GM10248 (cell line): ENCODE results near the gene ACBD7.

ENCODE experiments used
- CTCF ChIA-PET: fragments of 300-600 bp; sonication (Branson Sonifier 250); formaldehyde crosslinking; extraction: SDS; loops from one replicate; lab custom pipeline; 2021; ENCODE audit warnings: antibody characterized with exemption; lab: Yijun Ruan, JAX
- POLR2A ChIA-PET: fragments of 350-650 bp; sonication (Branson Sonifier 250); formaldehyde crosslinking; extraction: SDS; loops from one replicate; lab custom pipeline; 2020; ENCODE audit warnings: antibody characterized with exemption; lab: Yijun Ruan, JAX
- DNase-seq: peaks from one replicate; pipeline ENCODE4 v3.0.0; 2012; ENCODE audit errors: extremely low spot score
- CTCF ChIP-seq: IDR thresholded peaks from 2 replicates; pipeline ENCODE4 v1.5.1; 2012; ENCODE audit warnings: mild to moderate bottlenecking, low read depth; ENCODE audit errors: extremely low read depth, missing control alignments, control extremely low read depth

ACBD7 gene

GRCh38 chr10:15075421-15075820 is 13.2 kb downstream of the ACBD7 start:
- TF ChIP-seq CTCF, result no peak
- no peak for DNase-seq
- ChIA-PET POLR2A (no interaction called here), CTCF (no interaction called here)

GRCh38 chr10:15072358-15072757 is 16.2 kb downstream of the ACBD7 start:
- ChIA-PET CTCF (no interaction called here), POLR2A (no interaction called here)
- TF ChIP-seq CTCF, result no peak
- no peak for DNase-seq

GRCh38 chr10:15069230-15069629 is 19.3 kb downstream of the ACBD7 start:
- ChIA-PET POLR2A (no interaction called here), CTCF (no interaction called here)
- no peak for DNase-seq
- no peak for TF ChIP-seq CTCF

GRCh38 chr10:15068802-15069201 is 19.8 kb downstream of the ACBD7 start:
- no peak for DNase-seq
- ChIA-PET CTCF (no interaction called here), POLR2A (no interaction called here)
- no peak for TF ChIP-seq CTCF

- CTCF ChIA-PET, result interaction anchor here (1.1 kb wide), 1 partner anchor 38 kb away, joined by 3 read pairs; no protein-coding TSS in a partner anchor
- POLR2A ChIA-PET, result no interaction called here
- DNase-seq, result no peak
- TF ChIP-seq CTCF, result no peak
Measured at GRCh38 chr10:15067154-15067553, 21.4 kb downstream of the ACBD7 start.

- ChIA-PET POLR2A (no interaction called here), CTCF (no interaction called here)
- DNase-seq, result no peak
- no peak for TF ChIP-seq CTCF
Measured at GRCh38 chr10:15060638-15061037, 27.9 kb downstream of the ACBD7 start.

GRCh38 chr10:15059914-15060313 is 28.7 kb downstream of the ACBD7 start:
- POLR2A ChIA-PET, result no interaction called here
- CTCF ChIA-PET, result no interaction called here
- no peak for DNase-seq
- TF ChIP-seq CTCF, result no peak
